AG08396 (cell line): ENCODE measurements around the gene NUP88.
A peak's percentile ranks its signal among the peaks of the same experiment; 100 is the strongest.
"Not testable (repeated sequence)": the region's sequence is repeated elsewhere in the genome, so short reads cannot be mapped to it uniquely, and the experiment has no call there.

Experiments
- DNase-seq: peaks from one replicate; pipeline ENCODE4 v3.0.0; 2012; ENCODE audit warnings: low spot score, mixed read lengths

The NUP88 gene

GRCh38 chr17:5419356-5419958 is at the start of gene NUP88:
Gene NUP88, minus strand, starts transcription at chr17:5419662. Its CDS starts 12 bp downstream, at chr17:5419650.
- DNase-seq = peak; percentile 97

GRCh38 chr17:5468075-5468473 is 48.6 kb upstream of the NUP88 start:
- DNase-seq = peak; percentile 20

- no peak for DNase-seq
Observed at GRCh38 chr17:5467416-5467815, 48.0 kb upstream of the NUP88 start.

GRCh38 chr17:5466295-5466694 is 46.8 kb upstream of the NUP88 start:
- no peak for DNase-seq

GRCh38 chr17:5464717-5465507 is 45.5 kb upstream of the NUP88 start:
- DNase-seq = no peak

- no peak for DNase-seq
Observed at GRCh38 chr17:5446786-5447185, 27.3 kb upstream of the NUP88 start.

- no peak for DNase-seq
Observed at GRCh38 chr17:5444209-5444608, 24.7 kb upstream of the NUP88 start.

GRCh38 chr17:5443728-5444127 is 24.3 kb upstream of the NUP88 start:
- no peak for DNase-seq

GRCh38 chr17:5439446-5439764 is 19.9 kb upstream of the NUP88 start:
- DNase-seq = no peak

- peak; percentile 96 for DNase-seq
Observed at GRCh38 chr17:5438716-5439445, 19.4 kb upstream of the NUP88 start, which contains the start of gene C1QBP. Gene C1QBP, minus strand, starts transcription at chr17:5439155. Its CDS starts 82 bp downstream, at chr17:5439073.

- peak; percentile 51 for DNase-seq
Observed at GRCh38 chr17:5437721-5438317, 18.4 kb upstream of the NUP88 start.

- not testable (repeated sequence) for DNase-seq
Observed at GRCh38 chr17:5435781-5436315, 16.4 kb upstream of the NUP88 start.

- no peak for DNase-seq
Observed at GRCh38 chr17:5434984-5435383, 15.5 kb upstream of the NUP88 start.

- no peak for DNase-seq
Observed at GRCh38 chr17:5431949-5432556, 12.6 kb upstream of the NUP88 start.

- DNase-seq = not testable (repeated sequence)
Observed at GRCh38 chr17:5431234-5431633, 11.8 kb upstream of the NUP88 start.

- DNase-seq = no peak
Observed at GRCh38 chr17:5430413-5430999, 11.0 kb upstream of the NUP88 start.

GRCh38 chr17:5429191-5429887 is 9.9 kb upstream of the NUP88 start:
- DNase-seq = no peak

GRCh38 chr17:5425826-5426225 is 6.4 kb upstream of the NUP88 start:
- no peak for DNase-seq

- DNase-seq = no peak
Observed at GRCh38 chr17:5424909-5425308, 5.4 kb upstream of the NUP88 start.

- peak; percentile 71 for DNase-seq
Observed at GRCh38 chr17:5422505-5422904, 3.0 kb upstream of the NUP88 start.
